C1 segment of cervical spinal cord (tissue), 14 donors: Measurements from ENCODE around the gene NME1.

Experiments
- DNase-seq, 14 donors: peaks; one replicate each; lab custom pipeline; 2025; lab: John Stamatoyannopoulos, UW

Gene NME1

GRCh38 chr17:51189162-51189561 is 35.8 kb downstream of the NME1 start:
- DNase-seq = no peak

GRCh38 chr17:51189628-51190027 is 36.3 kb downstream of the NME1 start:
- no peak for DNase-seq

GRCh38 chr17:51191895-51192294 is 38.5 kb downstream of the NME1 start:
- no peak for DNase-seq

- no peak for DNase-seq
These were observed 44.4 kb downstream of the NME1 start for GRCh38 chr17:51197754-51198153.

- no peak for DNase-seq
These were observed 46.9 kb downstream of the NME1 start for GRCh38 chr17:51200295-51200694.

- no peak for DNase-seq
These were observed 47.5 kb downstream of the NME1 start for GRCh38 chr17:51200846-51201245.

- DNase-seq = no peak
These were observed 50.5 kb downstream of the NME1 start for GRCh38 chr17:51203838-51204237.
